ENCODE measurements around the gene COL6A3.

The COL6A3 gene

GRCh38 chr2:237432484-237433092 is 18.6 kb upstream of the COL6A3 start:
- peaks cover 98% of the 10 kb centered on the region for H3K4me1 Mint-ChIP-seq
- H3K27ac Mint-ChIP-seq = peak overlapping the region in 1 of 2 donors; percentile 1
- H3K27me3 Mint-ChIP-seq = no peaks in the 10 kb centered on the region
- DNase-seq = peak; percentile 57 to 78
- no peaks in the 10 kb centered on the region for H3K9me3 Mint-ChIP-seq
- peak overlapping the region; percentile 72 to 77 for H3K4me3 Mint-ChIP-seq
- peak; percentile 49 for ATAC-seq

- peak overlapping the region; percentile 72 to 77 for H3K4me3 Mint-ChIP-seq
- no peaks in the 10 kb centered on the region for H3K9me3 Mint-ChIP-seq
- no peaks in the 10 kb centered on the region for H3K27me3 Mint-ChIP-seq
- ATAC-seq = no peak
- peak overlapping the region in 1 of 2 donors; percentile 16 for H3K27ac Mint-ChIP-seq
- no peak for DNase-seq
- peaks cover 98% of the 10 kb centered on the region for H3K4me1 Mint-ChIP-seq
Measured at GRCh38 chr2:237431837-237432236, 17.9 kb upstream of the COL6A3 start.

- Mint-ChIP-seq H3K4me1 (peaks cover 100% of the 10 kb centered on the region), H3K4me3 (peak overlapping the region; percentile 72 to 77), H3K9me3 (no peaks in the 10 kb centered on the region), H3K27me3 (no peaks in the 10 kb centered on the region), H3K27ac (peak overlapping the region in 1 of 2 donors; percentile 16)
- ATAC-seq (no peak), DNase-seq (no peak)
Measured at GRCh38 chr2:237431372-237431771, 17.4 kb upstream of the COL6A3 start.

- ATAC-seq (no peak), DNase-seq (no peak)
- no peaks in the 10 kb centered on the region for H3K9me3 Mint-ChIP-seq
- peaks cover 97% of the 10 kb centered on the region for H3K4me1 Mint-ChIP-seq
- no peak overlapping the region for H3K27ac Mint-ChIP-seq
- H3K4me3 Mint-ChIP-seq = peak overlapping the region in 1 of 2 donors; percentile 14
- no peaks in the 10 kb centered on the region for H3K27me3 Mint-ChIP-seq
Measured at GRCh38 chr2:237430861-237431260, 16.9 kb upstream of the COL6A3 start.

- Mint-ChIP-seq H3K4me1 (peaks cover 87% of the 10 kb centered on the region), H3K4me3 (peak overlapping the region; percentile 57 to 58), H3K27ac (no peak overlapping the region)
Measured at GRCh38 chr2:237429753-237430152, 15.8 kb upstream of the COL6A3 start.

GRCh38 chr2:237427769-237428506 is 14.0 kb upstream of the COL6A3 start:
- Mint-ChIP-seq H3K27ac (peak overlapping the region; percentile 45 to 86), H3K4me1 (peaks cover 78% of the 10 kb centered on the region), H3K4me3 (peak overlapping the region; percentile 54 to 65), H3K27me3 (peaks cover 8% of the 10 kb centered on the region), H3K9me3 (no peaks in the 10 kb centered on the region)
- ATAC-seq (peak; percentile 93), DNase-seq (peak; percentile 79 to 92)

More at GRCh38 chr2:237429753-237430152, 15.8 kb upstream of the COL6A3 start:
- Mint-ChIP-seq H3K9me3 (no peaks in the 10 kb centered on the region), H3K27me3 (peaks cover 1% of the 10 kb centered on the region)
- DNase-seq (no peak), ATAC-seq (no peak)

GRCh38 chr2:237426517-237426916 is 12.6 kb upstream of the COL6A3 start:
- Mint-ChIP-seq H3K4me1 (peaks cover 78% of the 10 kb centered on the region), H3K27ac (no peak overlapping the region), H3K4me3 (no peak overlapping the region)

GRCh38 chr2:237425320-237425719 is 11.4 kb upstream of the COL6A3 start:
- no peaks in the 10 kb centered on the region for H3K9me3 Mint-ChIP-seq
- no peak for ATAC-seq
- H3K27me3 Mint-ChIP-seq = peaks cover 8% of the 10 kb centered on the region
- no peak overlapping the region for H3K4me3 Mint-ChIP-seq
- no peak overlapping the region for H3K27ac Mint-ChIP-seq
- no peak for DNase-seq
- H3K4me1 Mint-ChIP-seq = peaks cover 70% of the 10 kb centered on the region

More at GRCh38 chr2:237426517-237426916, 12.6 kb upstream of the COL6A3 start:
- ATAC-seq (no peak), DNase-seq (no peak)
- H3K27me3 Mint-ChIP-seq = peaks cover 8% of the 10 kb centered on the region
- no peaks in the 10 kb centered on the region for H3K9me3 Mint-ChIP-seq

- DNase-seq = no peak
- peaks cover 62% of the 10 kb centered on the region for H3K4me1 Mint-ChIP-seq
- peaks cover 9% of the 10 kb centered on the region for H3K27me3 Mint-ChIP-seq
- no peak overlapping the region for H3K27ac Mint-ChIP-seq
- ATAC-seq = no peak
- H3K4me3 Mint-ChIP-seq = no peak overlapping the region
- H3K9me3 Mint-ChIP-seq = no peaks in the 10 kb centered on the region
Measured at GRCh38 chr2:237424544-237424943, 10.6 kb upstream of the COL6A3 start.

GRCh38 chr2:237423891-237424290 is 9.9 kb upstream of the COL6A3 start:
- Mint-ChIP-seq H3K27me3 (peaks cover 15% of the 10 kb centered on the region), H3K9me3 (no peaks in the 10 kb centered on the region), H3K4me1 (peaks cover 55% of the 10 kb centered on the region), H3K4me3 (no peak overlapping the region), H3K27ac (no peak overlapping the region)
- DNase-seq (no peak), ATAC-seq (no peak)

- no peak overlapping the region for H3K27ac Mint-ChIP-seq
- peak overlapping the region in 1 of 2 donors; percentile 1 for H3K4me3 Mint-ChIP-seq
- ATAC-seq = no peak
- no peak for DNase-seq
- H3K27me3 Mint-ChIP-seq = peaks cover 15% of the 10 kb centered on the region
- no peaks in the 10 kb centered on the region for H3K9me3 Mint-ChIP-seq
- H3K4me1 Mint-ChIP-seq = peaks cover 39% of the 10 kb centered on the region
Measured at GRCh38 chr2:237422309-237422708, 8.3 kb upstream of the COL6A3 start.

GRCh38 chr2:237421542-237422116 is 7.7 kb upstream of the COL6A3 start:
- peak; percentile 94 for ATAC-seq
- H3K9me3 Mint-ChIP-seq = no peaks in the 10 kb centered on the region
- peak overlapping the region; percentile 62 to 75 for H3K4me3 Mint-ChIP-seq
- H3K4me1 Mint-ChIP-seq = peaks cover 33% of the 10 kb centered on the region
- peaks cover 15% of the 10 kb centered on the region for H3K27me3 Mint-ChIP-seq
- DNase-seq = peak; percentile 74 to 76
- peak overlapping the region; percentile 81 to 87 for H3K27ac Mint-ChIP-seq

GRCh38 chr2:237418300-237418699 is 4.3 kb upstream of the COL6A3 start:
- H3K27me3 Mint-ChIP-seq = peaks cover 7% of the 10 kb centered on the region
- DNase-seq (no peak), ATAC-seq (no peak)
- H3K4me3 Mint-ChIP-seq = no peak overlapping the region
- H3K4me1 Mint-ChIP-seq = peaks cover 21% of the 10 kb centered on the region
- H3K9me3 Mint-ChIP-seq = no peaks in the 10 kb centered on the region
- H3K27ac Mint-ChIP-seq = no peak overlapping the region

- ATAC-seq = no peak
- Mint-ChIP-seq H3K27ac (no peak overlapping the region), H3K4me3 (no peak overlapping the region), H3K27me3 (no peaks in the 10 kb centered on the region), H3K4me1 (no peaks in the 10 kb centered on the region), H3K9me3 (no peaks in the 10 kb centered on the region)
- no peak for DNase-seq
Measured at GRCh38 chr2:237412988-237413776, 782 bp downstream of the COL6A3 start.

- ATAC-seq (no peak), DNase-seq (no peak)
- Mint-ChIP-seq H3K4me3 (no peak overlapping the region), H3K4me1 (no peaks in the 10 kb centered on the region), H3K27ac (no peak overlapping the region), H3K27me3 (no peaks in the 10 kb centered on the region), H3K9me3 (no peaks in the 10 kb centered on the region)
Measured at GRCh38 chr2:237412646-237412987, 1.3 kb downstream of the COL6A3 start.

All from stimulated activated naive CD8-positive, alpha-beta T cell treated with anti-CD3 and anti-CD28 coated beads, Interleukin-15, amount 100 ng/mL, for 72 hours (primary cell).